ENCODE measurements around the gene ZNF750. TPM values are rescaled to one million over a fixed set of nuclear protein-coding genes. Genes with fewer than 3 reads are reported as not detected.

The ZNF750 gene
- total RNA-seq, 1 donor from 2014 or later, result not detected

DNA sequence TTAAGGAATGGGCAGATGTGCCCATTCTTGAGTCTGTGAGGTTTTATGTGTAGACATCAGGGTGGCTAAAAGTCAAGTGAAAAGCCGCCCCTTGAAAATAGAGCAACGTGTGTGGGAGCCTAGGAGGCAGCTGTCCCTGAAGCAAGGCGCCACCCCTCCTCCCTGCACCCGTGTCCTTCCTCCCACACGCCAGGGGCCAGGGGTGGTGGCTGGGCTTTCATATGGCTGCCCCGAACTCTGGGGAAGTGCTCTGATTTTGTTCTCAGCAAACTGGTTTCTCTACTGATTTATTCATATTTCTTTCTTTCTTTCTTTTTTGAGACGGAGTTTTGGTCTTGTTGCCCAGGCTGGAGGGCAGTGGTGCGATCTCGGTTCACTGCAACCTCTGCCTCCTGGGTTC lies 4.7 kb downstream of the ZNF750 start:
- no peak for DNase-seq

GRCh38 chr17:82832881-82833475 lies 6.8 kb downstream of the ZNF750 start:
- DNase-seq, result no peak

DNA sequence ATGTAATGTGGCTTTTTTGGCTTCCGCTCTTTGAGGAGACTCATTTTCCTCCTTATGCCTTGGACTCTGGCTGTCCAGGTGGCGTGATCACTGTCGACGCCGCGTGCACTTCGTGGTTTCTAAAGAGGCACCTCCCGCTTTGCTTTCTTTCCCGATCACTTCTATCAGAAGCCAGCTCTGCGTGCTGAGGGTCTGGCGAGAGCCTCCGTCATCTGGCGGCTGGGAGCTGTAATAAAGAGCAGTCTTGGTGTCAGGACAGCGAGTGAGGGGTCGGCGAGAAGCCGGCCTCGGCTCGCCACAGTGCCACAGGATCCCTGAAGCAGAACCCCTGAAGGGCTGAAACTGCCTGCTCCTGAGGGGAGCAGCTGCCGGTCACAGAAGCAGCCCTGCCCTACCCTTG lies 7.4 kb downstream of the ZNF750 start:
- DNase-seq, result no peak

GRCh38 chr17:82831818-82832200 lies 8.0 kb downstream of the ZNF750 start:
- no peak for DNase-seq

- no peak for DNase-seq
Observed at GRCh38 chr17:82831041-82831817, 8.6 kb downstream of the ZNF750 start.

DNA sequence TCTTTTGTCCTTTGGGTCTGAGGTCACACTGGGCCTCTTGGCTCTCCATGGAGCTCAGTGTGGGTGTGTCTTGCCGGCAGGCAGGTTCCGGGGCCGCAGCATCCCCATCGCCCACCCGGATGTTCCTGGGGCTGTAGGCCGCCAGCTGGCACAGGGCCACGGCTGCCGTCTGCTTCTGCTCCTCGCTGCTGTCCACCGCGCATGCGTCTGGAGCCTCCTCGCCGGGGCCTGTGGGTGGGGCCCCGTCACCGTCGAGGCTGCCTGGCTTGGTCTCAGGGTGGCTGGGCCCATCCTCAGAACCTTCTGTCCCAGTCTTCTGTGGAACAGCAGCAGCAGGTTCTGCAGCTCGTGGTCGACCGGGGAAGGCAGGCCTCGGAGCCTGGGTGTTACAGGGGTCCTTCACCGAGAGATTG lies 9.6 kb downstream of the ZNF750 start:
- no peak for DNase-seq

DNA sequence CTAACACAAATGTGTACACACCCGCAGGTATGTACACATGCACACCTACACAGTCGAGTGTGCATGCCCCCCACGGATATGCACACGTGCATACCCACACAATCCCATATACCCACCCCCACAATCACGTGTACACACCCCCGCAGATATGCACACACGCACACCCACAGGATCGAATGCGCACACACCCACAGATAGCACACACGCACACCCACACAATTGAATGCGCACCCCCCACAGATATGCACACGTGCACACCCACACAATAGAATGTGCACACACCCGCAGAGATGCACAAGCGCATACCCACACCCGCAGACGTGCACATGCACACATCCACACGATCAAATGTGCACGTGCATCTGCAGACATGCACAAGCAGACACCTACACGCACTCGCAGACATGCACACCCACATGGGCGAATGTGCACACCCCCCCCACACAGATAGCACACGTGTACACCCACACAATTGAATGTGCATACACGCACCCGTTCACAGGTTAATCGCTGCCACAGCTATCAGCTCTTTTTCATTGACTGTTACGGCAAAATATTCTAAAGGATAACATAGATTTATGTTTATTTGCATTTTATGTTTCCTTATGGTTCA lies 10.8 kb downstream of the ZNF750 start:
- DNase-seq, result no peak

DNA sequence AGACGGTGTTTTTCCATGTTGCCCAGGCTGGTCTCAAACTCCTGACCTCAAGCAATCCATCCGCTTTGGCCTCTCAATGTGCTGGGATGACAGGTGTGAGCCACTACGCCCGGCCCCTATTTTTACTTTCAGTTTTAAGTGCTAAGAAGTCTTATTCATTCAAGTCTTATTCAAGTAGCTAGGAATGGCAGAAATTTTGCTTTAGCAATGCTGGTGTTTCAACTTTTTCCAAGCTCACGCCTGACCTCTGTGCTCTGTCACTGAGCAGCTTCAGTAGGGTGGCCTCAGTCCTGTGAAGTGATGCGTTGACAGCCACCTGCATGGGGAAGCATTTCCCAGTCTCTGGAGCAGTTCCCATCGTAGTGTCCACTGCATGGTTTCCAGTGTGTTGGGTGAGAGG lies 12.9 kb downstream of the ZNF750 start:
- no peak for DNase-seq

GRCh38 chr17:82826211-82826610 lies 13.6 kb downstream of the ZNF750 start:
- no peak for DNase-seq

DNA sequence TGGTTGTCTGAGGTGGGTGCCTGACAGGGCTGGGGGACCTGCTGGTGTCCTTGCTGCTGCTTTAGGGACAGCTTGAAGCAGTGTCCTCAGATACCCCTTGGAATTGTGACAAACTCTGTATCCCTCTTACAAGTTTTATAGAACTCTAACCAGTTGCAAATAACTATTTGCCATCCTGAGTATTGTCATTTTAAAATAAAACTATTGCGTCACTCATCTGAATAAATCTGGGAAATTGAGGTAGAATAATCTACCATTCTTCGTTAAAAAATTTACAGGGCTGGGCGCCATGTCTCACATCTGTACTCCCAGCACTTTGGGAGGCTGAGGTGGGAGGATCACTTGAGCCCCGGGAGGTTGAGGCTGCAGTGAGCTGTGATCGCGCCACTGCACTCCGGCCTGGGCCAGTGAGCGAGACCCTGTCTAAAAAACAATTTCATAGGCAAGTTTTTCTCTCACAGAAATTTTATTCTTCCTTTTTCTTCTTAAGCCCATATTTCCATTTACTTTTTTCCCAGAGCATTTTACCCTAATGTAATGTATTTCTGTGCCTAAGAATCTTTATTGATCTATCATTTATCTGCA lies 14.2 kb downstream of the ZNF750 start:
- no peak for DNase-seq

DNA sequence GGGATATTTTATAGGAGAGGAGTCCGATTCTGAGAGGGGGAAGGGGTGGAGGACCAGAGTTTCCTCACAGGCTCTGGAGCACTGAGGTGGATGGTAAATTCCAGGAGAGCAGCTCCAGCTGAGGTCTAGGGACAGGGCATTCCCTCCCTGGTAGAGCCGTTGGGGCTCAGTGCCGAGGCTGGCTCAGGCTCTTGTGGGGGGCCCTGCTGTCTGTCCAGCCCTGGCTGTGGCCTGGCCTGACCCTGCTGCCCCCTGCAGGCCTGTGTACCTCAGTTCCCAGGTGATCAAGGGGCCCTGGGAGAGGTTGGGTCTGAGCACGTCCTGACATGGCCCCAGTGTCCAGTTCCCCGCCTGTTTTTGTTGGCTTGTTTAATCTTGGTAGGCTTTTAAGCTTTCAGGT lies 16.8 kb downstream of the ZNF750 start:
- DNase-seq, result no peak

GRCh38 chr17:82822281-82822680 lies 17.5 kb downstream of the ZNF750 start:
- no peak for DNase-seq

- no peak for DNase-seq
Observed at GRCh38 chr17:82821554-82821953, 18.3 kb downstream of the ZNF750 start.

GRCh38 chr17:82820278-82821251 lies 19.3 kb downstream of the ZNF750 start:
- DNase-seq, result no peak

DNA sequence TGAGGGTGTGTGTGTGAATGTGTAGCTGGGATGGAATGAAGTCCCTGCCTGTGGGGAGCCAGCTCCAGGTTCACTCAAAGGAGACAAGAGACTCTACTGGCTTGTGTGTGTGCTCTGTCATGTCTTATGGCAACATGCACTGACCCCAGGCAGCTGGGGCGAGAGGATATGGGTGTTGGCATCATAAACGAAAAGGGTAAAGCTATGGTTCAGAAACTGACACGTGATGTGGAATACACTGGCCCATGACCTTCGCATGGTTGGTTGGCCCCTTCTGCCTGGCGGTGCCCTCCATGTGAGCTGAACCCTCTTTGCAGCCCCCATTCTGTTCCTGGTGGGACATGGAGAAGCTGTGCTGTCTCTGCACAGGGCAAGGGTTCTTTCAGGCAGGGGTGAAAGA lies 21.9 kb downstream of the ZNF750 start:
- DNase-seq, result no peak

GRCh38 chr17:82816358-82816757 lies 23.5 kb downstream of the ZNF750 start:
- DNase-seq, result no peak

GRCh38 chr17:82815790-82816305 lies 24.0 kb downstream of the ZNF750 start:
- DNase-seq, result no peak

- DNase-seq, result no peak
Observed at GRCh38 chr17:82815354-82815753, 24.5 kb downstream of the ZNF750 start.

GRCh38 chr17:82814834-82815233 lies 25.0 kb downstream of the ZNF750 start:
- DNase-seq, result no peak

GRCh38 chr17:82813299-82814051 lies 26.3 kb downstream of the ZNF750 start:
- DNase-seq, result no peak

GRCh38 chr17:82812601-82813000 lies 27.2 kb downstream of the ZNF750 start:
- no peak for DNase-seq
